GM21515 (cell line): Measurements from ENCODE around the gene FREM3.
"Not testable (repeated sequence)": the region's sequence is repeated elsewhere in the genome, so short reads cannot be mapped to it uniquely, and the experiment has no call there.

Experiments
- ATAC-seq: cut with Tn5 transposase; IDR thresholded peaks from one replicate; pipeline ENCODE4 v1.9.1; 2021; ENCODE audit not compliant: unreplicated experiment

FREM3 gene

GRCh38 chr4:143700416-143701352, at the start of gene FREM3:
FREM3 (minus strand) TSS chr4:143700675; CDS start chr4:143700675, 0 bp downstream.
- no peak for ATAC-seq

- no peak for ATAC-seq
Observed at GRCh38 chr4:143745874-143746273, 45.4 kb upstream of the FREM3 start.

DNA sequence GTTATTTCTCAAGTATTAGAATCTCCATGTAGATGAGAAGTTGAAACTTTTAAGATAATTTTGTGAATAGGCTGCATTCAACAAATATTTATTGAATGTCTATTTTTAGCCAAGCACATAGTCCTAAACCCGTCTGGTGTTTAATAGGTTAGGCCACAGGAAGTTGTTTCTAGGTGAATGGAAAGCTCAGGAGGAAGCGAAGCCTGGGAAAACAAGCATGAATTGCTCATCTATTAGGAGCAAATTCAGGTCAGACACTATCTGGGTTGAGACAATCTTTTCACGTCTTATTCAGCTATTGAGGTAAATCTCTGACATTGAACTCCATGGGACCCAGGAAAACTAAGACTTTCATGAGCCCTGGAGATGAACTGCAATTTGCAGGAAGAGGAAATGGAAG, 43.1 kb upstream of the FREM3 start:
- no peak for ATAC-seq

GRCh38 chr4:143742834-143743233, 42.4 kb upstream of the FREM3 start:
- no peak for ATAC-seq

DNA sequence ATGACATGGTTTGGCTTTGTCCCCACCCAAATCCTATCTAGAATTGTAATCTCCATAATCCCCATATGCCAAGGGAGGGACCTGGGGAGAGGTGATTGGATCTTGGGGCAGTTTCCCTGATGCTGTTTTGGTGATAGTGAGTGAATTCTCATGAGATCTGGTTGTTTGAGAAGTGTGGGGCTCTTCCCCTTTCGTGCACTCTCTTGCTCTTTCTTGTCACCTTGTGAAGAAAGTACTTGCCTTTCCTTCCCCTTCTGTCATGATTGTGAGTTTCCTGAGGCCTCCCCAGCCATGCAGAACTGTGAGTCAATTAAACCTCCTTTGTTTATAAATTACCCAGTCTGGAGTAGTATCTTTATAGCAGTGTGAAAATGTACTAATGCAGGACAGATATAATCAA, 36.4 kb upstream of the FREM3 start:
- no peak for ATAC-seq

- not testable (repeated sequence) for ATAC-seq
Observed at GRCh38 chr4:143736061-143736460, 35.6 kb upstream of the FREM3 start.

DNA sequence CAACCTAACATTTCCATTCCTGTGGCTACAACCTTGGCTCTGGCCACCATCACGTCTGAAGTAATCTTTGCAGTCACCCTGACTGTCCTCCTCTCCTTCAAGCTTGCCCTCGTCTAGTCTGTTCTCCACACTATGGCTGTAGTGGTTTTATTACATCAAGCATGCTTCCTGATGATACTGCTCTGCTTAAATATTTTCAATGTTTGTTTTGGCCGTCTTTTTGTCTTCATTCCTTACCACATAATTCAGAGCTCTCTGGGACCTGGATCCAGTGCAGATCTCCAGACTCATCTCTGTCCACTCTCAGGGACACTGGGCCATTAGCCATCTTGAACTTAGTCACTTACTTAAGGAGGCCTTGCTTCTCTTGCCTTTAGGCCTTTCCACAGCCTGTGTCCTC, 27.7 kb upstream of the FREM3 start:
- ATAC-seq, result no peak

DNA sequence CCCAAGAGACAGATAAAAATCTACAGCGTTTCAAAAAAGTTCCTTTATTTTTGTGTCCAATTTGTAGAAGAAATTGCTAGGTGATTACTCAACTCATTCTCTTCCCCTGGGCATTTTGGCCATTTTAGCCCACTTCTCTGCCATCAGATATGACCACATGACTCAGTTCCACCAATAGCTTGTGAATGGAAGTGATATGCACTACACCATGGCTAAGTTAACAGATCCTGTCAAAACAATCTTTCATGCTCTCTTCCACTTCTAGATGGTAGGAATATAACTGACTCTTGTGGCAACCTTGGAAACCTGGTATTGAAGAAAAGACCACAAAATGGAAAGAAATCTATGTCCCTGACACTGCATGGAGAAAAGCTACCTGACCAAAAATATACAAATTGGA, 26.2 kb upstream of the FREM3 start:
- no peak for ATAC-seq

DNA sequence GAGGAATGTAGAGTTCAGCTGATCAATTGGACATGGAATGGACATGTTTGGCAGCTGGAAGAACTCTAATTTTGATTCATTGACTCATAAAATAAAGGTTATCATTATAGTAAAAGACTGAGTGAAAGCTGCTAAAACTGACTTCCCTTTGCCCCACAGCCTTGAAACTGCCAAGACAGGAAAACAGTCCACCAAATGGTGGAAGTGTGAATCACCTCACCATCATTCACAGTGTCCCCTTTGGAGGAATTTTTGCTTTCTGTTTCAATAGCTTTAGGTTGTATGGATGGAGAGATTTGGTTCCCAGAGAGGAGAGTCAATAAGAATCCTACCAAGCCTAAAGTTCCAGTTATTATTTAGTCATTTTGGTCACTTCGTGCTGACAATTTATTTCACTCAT, 20.8 kb upstream of the FREM3 start:
- no peak for ATAC-seq

DNA sequence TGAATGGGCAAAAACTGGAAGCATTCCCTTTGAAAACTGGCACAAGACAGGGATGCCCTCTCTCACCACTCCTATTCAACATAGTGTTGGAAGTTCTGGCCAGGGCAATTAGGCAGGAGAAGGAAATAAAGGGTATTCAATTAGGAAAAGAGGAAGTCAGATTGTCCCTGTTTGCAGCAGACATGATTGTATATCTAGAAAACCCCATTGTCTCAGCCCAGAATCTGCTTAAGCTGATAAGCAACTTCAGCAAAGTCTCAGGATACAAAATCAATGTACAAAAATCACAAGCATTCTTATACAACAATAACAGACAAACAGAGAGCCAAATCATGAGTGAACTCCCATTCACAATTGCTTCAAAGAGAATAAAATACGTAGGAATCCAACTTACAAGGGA, 18.3 kb upstream of the FREM3 start:
- not testable (repeated sequence) for ATAC-seq

GRCh38 chr4:143713955-143714625, 13.6 kb upstream of the FREM3 start:
- ATAC-seq, result no peak

DNA sequence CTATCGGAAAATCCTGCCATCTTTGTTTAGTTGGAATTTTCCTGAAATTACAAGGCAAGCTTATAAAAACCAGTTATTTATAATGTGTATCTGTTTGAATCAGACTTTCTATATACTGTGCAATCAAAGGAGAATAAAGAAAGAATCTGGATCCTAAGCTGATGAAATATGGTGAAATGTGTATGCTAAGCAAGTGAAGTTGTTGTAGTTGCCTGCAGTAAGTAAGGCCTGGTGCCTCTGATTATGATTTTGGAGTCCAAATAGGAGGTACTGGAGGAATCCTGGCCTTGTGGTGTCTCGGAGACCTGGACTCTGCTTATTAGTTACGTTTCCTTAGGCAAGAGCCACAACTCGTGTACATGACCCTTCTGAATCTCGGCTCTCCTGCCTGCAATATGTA, 13.1 kb upstream of the FREM3 start:
- ATAC-seq, result no peak

DNA sequence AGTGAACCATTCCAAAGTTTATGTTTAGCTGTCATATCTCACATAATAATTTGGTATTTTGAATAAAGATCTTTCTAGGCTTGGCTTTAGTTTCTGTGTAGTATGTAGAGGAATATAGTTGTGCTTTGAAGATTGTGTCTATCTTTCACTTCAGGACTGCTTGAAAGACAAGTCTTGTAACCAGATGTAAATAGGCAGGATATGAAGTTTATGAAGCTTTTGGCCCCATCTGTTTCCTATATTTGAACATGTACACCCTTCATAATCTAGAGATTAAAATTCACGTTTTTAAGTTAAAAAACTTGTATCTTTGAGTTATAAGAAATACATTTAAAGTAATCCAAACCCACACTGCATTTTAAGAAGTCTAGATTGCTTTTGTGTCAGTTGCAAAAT, 11.7 kb upstream of the FREM3 start:
- no peak for ATAC-seq

DNA sequence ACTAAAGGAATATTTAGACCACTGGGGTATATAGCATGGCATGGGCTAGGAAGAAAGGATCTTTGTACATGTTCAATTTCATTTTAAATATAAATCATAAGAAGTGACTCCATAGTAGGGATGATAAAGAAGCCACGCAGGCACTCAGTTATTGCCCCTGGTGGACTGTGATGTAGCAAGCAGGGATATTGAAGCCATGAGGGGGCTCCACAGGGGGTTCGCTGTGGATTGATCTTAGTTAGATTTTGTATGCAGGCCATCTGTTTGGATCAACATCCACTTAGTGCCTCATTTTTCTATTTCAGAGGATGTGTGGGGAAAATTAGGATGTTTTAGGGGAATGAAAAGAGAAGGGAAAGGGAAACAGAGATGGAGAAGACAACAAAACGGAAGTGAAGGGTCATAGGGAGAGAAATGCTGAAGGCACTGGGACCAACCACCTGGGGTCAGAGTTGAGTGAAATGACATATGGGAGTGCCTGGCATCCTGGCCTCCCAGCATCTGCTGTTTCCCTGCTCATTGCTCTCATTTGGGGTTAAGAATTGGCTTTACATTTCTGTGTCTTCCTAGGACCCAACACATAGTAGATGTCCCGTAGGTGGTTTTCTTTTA, 11.2 kb upstream of the FREM3 start:
- ATAC-seq, result no peak

GRCh38 chr4:143701365-143701764, 890 bp upstream of the FREM3 start:
- ATAC-seq, result no peak

DNA sequence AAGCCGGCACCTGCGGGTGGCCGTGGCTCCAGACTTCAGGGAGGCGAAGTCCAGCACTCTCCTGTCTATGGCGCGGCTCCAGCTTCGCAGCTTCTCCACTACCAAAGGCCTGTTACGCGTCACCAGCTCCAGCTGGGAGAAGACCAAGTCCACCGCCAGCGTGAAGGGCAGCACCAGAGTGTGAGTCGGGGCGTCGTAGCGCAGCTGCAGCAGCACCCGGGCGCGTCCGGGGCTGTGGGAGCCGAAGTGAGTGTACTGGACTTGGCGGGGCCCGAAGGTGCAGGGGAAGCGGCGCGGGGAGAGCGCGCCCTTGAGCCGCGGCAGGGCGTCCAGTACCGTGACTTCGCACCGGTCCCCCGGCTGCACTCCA, 444 bp downstream of the FREM3 start:
- ATAC-seq, result no peak

DNA sequence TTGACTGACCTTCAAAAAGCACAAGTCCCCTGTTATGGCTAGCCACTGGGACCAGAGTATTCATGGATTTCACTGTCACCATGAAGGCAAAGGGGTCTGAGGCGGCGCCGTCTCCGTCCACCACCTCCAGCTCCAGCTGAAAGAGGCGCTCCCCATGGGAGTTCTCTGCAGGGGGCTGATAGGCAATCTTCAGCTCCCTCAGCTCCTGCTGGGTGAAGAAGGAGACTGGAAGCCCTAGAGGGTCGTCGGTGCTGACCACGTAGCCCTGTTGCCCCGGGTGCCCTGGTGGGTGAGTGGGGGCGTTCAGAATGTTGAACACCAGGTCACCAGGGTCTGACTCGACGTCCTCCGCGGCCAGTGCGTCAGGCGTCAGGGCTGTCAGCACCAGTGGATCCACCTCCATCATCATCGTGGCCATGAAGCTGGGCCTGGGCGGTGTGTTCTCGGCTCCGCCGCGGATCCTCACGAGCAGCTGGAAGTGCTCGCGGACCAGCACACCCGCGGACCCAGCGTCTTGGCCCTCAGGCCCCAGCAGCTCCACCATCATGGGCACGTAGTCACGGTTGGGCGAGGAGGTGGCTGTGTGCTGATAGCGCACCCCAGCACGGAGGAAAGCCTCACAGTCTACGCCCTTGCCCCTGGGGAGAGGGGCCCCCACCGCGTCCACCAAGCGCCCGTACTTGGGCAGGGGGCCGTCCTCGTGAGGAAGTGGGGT, 987 bp downstream of the FREM3 start:
- no peak for ATAC-seq

- ATAC-seq, result no peak
Observed at GRCh38 chr4:143693856-143694255, 6.6 kb downstream of the FREM3 start.

- ATAC-seq, result no peak
Observed at GRCh38 chr4:143692241-143692640, 8.2 kb downstream of the FREM3 start.

DNA sequence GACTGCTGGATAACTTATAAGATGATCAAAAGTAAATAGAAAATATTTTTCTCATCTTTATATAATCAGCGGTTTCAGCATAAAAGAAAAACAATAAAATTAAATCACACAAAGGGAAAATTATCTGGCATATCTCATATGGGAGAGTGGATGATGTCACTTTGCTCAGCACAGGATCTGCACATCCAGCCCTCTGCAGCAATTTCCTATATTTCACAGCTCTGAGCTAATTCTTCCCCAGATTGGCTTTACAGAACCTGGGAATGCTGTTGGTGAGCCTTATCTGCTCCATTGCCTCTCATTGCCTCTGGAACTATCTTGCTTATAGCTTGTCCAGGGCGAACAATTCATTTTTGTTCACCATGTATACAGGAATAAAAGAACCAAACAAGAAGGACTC, 21.0 kb downstream of the FREM3 start:
- no peak for ATAC-seq

GRCh38 chr4:143673629-143674028, 26.8 kb downstream of the FREM3 start:
- ATAC-seq, result not testable (repeated sequence)
